ENCODE results near the gene MAGED1.

Gene MAGED1

GRCh38 chrX:51892921-51893745 is at the start of gene MAGED1:
Gene MAGED1, plus strand, starts transcription at chrX:51893623. Its CDS starts 682 bp downstream, at chrX:51894305.
- DNase-seq (ENCODE audit: low read depth): peak; percentile 33

DNA sequence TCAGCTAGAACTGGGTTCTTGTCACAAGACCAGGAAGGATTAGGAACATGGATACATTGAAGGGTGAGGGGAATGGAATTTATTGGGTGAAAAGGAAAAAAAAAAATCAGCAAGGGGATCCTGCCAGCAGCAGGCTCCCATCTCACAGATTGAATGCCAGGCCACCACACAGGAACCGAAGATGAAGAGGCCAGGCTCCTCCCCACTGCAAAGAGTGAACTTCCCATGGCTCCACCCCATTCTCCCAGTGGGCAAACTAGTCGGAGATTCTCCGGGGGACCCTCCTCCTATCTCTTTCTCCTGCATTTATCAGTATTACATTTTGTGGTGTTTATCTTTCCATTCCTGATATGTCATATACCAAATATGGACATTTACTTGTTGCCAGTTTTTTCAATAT is 46.0 kb upstream of the MAGED1 start:
- no peak for DNase-seq (ENCODE audit: low read depth)

DNA sequence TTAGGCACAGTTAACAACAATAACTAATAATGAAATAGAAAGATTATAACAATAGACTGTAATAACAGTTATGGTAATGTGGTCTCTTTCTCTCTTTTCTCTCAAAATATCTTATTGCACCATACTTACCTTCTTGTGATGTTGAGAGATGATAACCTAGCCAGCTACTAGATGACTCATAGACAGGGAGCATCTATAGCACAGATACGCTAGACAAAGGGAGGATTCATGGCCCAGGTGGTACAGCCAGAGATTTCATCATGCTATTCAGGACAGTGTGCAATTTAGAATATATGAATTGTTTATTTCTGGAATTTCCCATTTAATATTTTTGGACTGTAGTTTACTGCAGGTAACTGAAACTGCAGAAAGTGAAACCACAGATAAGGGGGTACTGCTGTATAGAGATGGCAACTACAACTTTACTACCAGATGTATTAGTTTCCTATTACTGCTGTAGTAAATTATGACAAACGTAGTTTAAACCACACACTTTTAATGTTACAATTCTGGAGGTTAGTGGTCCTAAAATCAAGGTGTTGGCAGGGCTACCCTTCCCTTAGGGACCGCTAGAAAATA is 41.8 kb upstream of the MAGED1 start:
- no peak for DNase-seq (ENCODE audit: low read depth)

GRCh38 chrX:51852096-51852495 is 41.3 kb upstream of the MAGED1 start:
- no peak for DNase-seq (ENCODE audit: low read depth)

DNA sequence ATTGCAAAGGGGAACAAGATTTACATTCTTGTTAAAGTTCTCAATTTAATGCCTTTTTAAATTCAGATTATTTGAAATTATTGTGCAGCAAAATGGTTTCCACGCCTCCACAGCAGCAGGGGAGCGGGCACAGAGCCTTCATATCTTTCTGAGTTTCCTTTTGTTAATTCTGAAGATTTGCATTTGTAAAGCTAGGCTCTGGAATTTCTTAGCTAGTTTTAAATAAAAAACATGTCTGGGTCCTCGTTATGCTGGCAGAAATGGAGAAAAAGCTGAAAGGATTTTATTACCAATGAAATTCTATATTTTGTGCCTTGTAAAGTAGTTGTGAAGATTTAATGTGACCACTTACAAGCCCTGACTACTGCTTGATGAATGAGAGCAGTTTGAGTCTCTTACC is 40.8 kb upstream of the MAGED1 start:
- no peak for DNase-seq (ENCODE audit: low read depth)

DNA sequence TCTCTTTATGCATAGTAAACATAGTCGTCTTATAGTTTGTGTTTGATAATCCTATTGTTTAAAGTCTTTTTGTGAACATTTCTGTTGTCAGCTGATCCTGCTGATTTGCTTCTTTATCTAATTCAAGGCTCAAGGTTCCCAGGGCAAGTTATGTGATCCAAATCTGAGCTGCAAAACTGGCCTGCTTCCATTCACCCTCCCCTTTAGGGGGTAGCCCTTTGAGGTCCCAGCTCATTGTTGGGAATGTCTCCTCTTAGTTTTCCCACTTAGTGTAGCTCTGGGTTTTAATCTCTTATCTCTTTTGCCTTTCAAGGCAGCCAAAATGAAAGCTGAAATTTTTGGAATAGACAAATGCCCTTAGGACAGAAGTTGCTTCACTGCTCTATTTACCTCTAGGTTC is 40.2 kb upstream of the MAGED1 start:
- DNase-seq (ENCODE audit: low read depth): no peak

DNA sequence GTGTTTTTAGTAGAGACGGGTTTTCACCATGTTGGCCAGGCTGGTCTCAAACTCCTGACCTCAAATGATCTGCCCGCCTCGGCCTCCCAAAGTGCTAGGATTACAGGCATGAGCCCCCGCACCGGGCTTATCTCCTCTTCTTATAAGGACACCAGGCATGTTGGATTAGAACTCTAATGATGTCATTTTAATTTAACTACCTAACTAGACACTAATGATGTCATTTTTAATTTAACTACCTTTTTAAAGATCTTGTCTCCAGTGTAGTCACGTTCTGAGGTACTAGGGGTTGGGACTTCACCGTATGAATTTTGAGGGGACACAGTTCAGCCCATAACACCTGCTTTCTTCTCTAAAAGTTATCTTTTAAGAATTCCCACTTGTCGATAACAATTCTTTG is 37.7 kb upstream of the MAGED1 start:
- DNase-seq (ENCODE audit: low read depth): no peak

GRCh38 chrX:51857159-51857733 is 36.2 kb upstream of the MAGED1 start:
- DNase-seq (ENCODE audit: low read depth): no peak

GRCh38 chrX:51860679-51861078 is 32.7 kb upstream of the MAGED1 start:
- DNase-seq (ENCODE audit: low read depth): no peak

DNA sequence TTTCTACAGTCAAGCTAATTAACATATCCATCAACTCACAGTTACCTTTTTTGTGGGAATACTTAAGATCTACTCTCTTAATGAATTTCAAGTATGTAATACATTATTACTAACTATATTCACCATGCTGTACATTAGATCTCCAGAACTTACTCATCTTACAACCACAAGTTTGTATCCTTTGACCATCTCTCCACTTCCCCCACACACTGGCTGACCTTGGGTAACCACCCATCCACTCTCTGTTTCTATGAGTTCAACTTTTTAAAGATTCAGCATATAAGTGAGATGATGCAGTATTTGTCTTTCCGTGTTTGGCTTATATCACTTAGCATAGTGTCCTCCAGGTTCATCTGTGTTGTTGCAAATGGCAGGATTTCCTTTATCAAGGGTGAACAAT is 30.5 kb upstream of the MAGED1 start:
- DNase-seq (ENCODE audit: low read depth): no peak

GRCh38 chrX:51866210-51866609 is 27.2 kb upstream of the MAGED1 start:
- DNase-seq (ENCODE audit: low read depth): no peak

GRCh38 chrX:51867626-51868025 is 25.8 kb upstream of the MAGED1 start:
- no peak for DNase-seq (ENCODE audit: low read depth)

GRCh38 chrX:51870354-51870753 is 23.1 kb upstream of the MAGED1 start:
- no peak for DNase-seq (ENCODE audit: low read depth)

GRCh38 chrX:51874123-51874522 is 19.3 kb upstream of the MAGED1 start:
- no peak for DNase-seq (ENCODE audit: low read depth)

- no peak for DNase-seq (ENCODE audit: low read depth)
Measured at GRCh38 chrX:51876441-51876840, 17.0 kb upstream of the MAGED1 start.

- DNase-seq (ENCODE audit: low read depth): no peak
Measured at GRCh38 chrX:51878056-51878455, 15.4 kb upstream of the MAGED1 start.

- DNase-seq (ENCODE audit: low read depth): no peak
Measured at GRCh38 chrX:51889851-51890250, 3.6 kb upstream of the MAGED1 start.

- DNase-seq (ENCODE audit: low read depth): no peak
Measured at GRCh38 chrX:51891245-51891644, 2.2 kb upstream of the MAGED1 start.

GRCh38 chrX:51891821-51892551 is 1.4 kb upstream of the MAGED1 start:
- no peak for DNase-seq (ENCODE audit: low read depth)

DNA sequence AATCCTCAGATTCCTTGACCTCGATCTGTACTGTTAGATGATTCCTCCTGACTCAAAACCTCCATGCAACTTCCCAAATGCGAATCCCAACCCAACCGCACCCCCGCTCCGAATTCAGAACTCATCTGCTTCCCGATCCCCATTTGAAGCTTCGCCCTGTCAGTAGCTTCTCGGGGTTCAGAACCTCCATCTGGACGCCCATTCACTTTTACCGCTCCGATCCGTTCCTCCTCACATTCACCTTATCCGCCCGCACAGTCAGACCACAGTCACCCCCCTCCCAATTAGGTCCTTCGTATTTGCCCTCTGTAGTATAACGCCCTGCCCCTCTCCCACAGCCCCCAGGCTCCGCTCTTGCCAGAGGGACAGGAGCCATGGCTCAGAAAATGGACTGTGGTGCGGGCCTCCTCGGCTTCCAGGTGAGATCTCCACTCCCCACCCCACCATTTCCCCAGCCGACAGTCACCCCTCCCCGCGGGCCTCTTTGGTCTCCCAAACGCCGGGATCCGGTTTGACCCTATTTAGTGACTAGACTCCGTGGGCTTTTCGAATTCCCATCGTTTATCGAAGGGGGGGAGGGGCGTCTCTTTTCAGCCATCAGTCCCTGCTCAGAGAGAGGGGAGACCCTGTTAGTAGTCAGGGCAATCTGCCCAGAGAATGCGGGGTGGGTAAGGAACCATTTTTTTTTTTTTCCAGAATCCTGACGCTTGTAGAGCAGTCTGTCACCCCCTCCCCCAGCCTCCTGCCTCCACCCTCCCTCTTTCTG is 691 bp downstream of the MAGED1 start:
- no peak for DNase-seq (ENCODE audit: low read depth)

GRCh38 chrX:51894697-51895336 is 1.4 kb downstream of the MAGED1 start:
- no peak for DNase-seq (ENCODE audit: low read depth)

DNA sequence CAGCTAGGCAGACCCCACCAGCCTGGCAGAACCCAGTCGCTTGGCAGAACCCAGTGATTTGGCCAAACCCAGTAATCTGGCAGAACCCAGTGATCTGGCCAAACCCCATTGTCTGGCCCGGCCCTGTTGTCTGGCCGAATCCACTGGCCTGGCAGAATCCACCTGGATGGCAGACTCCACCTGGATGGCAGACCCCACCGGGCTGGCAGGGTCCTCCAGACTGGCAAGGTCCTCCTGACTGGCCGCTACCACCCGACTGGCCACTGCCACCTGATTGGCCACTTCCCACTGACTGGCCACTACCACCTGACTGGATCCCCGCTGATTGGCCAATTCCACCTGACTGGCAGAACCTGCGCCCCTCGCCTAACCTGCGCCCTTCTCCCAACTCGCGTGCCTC is 3.2 kb downstream of the MAGED1 start:
- no peak for DNase-seq (ENCODE audit: low read depth)

Data from stimulated activated CD8-positive, alpha-beta memory T cell treated with anti-CD3 and anti-CD28 coated beads, Interleukin-15, amount 100 ng/mL, for 1 hour (primary cell).